ENCODE data around the gene MYL6B.

The MYL6B gene

DNA sequence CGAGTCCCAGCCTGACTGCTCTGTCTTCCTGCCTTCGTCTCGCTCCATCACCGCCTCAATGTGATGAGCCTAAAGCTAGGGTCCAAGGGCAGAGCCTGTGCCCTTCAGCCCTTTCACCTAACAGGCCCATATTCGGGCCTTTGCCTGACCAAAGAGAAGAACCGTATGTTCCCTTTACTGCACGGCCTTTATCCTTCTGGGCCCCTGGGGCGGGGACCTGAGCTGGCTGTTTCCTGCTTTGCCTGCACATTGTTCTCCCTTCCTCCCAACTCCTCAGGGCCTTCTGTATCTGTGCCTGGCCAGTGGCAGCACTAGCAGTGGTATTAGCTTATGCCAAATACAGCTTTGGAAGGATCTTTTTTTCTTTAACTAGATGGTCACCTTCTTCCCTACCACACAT is 8.5 kb upstream of the MYL6B start:
- H3K27ac ChIP-seq (ENCODE audit: low read depth, low read length): no peak overlapping the region
- H3K4me1 ChIP-seq (ENCODE audit: control insufficient read depth, low read length): no peaks in the 10 kb centered on the region
- no peak overlapping the region for H3K4me2 ChIP-seq (ENCODE audit: low read length)
- H3K9me3 ChIP-seq (ENCODE audit: control insufficient read depth, insufficient read depth, low read length): no peaks in the 10 kb centered on the region
- TF ChIP-seq EZH2phosphoT487 (IDR thresholded peaks at IDR 0.05; ENCODE audit: borderline replicate concordance, low read length): no peak
- TF ChIP-seq, protein P1, sequence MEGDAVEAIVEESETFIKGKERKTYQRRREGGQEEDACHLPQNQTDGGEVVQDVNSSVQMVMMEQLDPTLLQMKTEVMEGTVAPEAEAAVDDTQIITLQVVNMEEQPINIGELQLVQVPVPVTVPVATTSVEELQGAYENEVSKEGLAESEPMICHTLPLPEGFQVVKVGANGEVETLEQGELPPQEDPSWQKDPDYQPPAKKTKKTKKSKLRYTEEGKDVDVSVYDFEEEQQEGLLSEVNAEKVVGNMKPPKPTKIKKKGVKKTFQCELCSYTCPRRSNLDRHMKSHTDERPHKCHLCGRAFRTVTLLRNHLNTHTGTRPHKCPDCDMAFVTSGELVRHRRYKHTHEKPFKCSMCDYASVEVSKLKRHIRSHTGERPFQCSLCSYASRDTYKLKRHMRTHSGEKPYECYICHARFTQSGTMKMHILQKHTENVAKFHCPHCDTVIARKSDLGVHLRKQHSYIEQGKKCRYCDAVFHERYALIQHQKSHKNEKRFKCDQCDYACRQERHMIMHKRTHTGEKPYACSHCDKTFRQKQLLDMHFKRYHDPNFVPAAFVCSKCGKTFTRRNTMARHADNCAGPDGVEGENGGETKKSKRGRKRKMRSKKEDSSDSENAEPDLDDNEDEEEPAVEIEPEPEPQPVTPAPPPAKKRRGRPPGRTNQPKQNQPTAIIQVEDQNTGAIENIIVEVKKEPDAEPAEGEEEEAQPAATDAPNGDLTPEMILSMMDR (IDR thresholded peaks at IDR 0.05; ENCODE audit: low read depth, low read length, poor library complexity, severe bottlenecking): no peak
- no peak overlapping the region for H3K4me3 ChIP-seq (ENCODE audit: low read length)
- no peaks in the 10 kb centered on the region for H3K79me2 ChIP-seq (ENCODE audit: control insufficient read depth, low read length)
- no peaks in the 10 kb centered on the region for H4K20me1 ChIP-seq (ENCODE audit: control insufficient read depth, insufficient read depth, low read depth, low read length)
- no peaks in the 10 kb centered on the region for H3K27me3 ChIP-seq (ENCODE audit: control insufficient read depth, low read length)
- H3K9me2 ChIP-seq (replicated peaks; ENCODE audit: control insufficient read depth, low read length): no peaks in the 10 kb centered on the region
- H3K36me3 ChIP-seq (ENCODE audit: control insufficient read depth, low read length): peaks cover 47% of the 10 kb centered on the region
- H3F3A ChIP-seq (ENCODE audit: control insufficient read depth, insufficient read depth): peaks cover 15% of the 10 kb centered on the region

DNA sequence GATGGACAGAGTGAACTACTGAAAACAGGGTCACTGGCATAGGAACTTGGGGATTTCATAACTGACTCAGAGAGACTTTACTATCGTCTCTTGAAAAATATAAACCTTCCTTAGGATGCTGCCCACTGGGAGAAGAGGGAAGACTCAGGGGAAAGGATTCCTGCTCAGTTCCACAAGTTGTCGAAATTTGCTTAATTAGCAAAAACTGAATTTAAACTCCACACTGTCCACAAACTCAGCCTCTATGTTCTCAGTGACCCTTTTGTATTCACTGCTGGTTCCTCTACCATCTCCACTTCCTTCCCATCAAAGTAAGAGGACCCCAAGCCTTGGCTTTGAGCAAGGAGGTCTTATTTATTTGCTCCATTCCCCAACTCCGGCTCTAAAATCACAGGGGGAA is 7.2 kb upstream of the MYL6B start:
- TF ChIP-seq EZH2phosphoT487 (IDR thresholded peaks at IDR 0.05; ENCODE audit: borderline replicate concordance, low read length): no peak
- H3K36me3 ChIP-seq (ENCODE audit: control insufficient read depth, low read length): peaks cover 50% of the 10 kb centered on the region
- no peaks in the 10 kb centered on the region for H3K4me1 ChIP-seq (ENCODE audit: control insufficient read depth, low read length)
- H3K4me2 ChIP-seq (ENCODE audit: low read length): no peak overlapping the region
- no peaks in the 10 kb centered on the region for H3K79me2 ChIP-seq (ENCODE audit: control insufficient read depth, low read length)
- peaks cover 15% of the 10 kb centered on the region for H3F3A ChIP-seq (ENCODE audit: control insufficient read depth, insufficient read depth)
- H3K27ac ChIP-seq (ENCODE audit: low read depth, low read length): no peak overlapping the region
- H4K20me1 ChIP-seq (ENCODE audit: control insufficient read depth, insufficient read depth, low read depth, low read length): no peaks in the 10 kb centered on the region
- no peak overlapping the region for H3K4me3 ChIP-seq (ENCODE audit: low read length)
- H3K9me2 ChIP-seq (replicated peaks; ENCODE audit: control insufficient read depth, low read length): no peaks in the 10 kb centered on the region
- no peaks in the 10 kb centered on the region for H3K9me3 ChIP-seq (ENCODE audit: control insufficient read depth, insufficient read depth, low read length)
- H3K27me3 ChIP-seq (ENCODE audit: control insufficient read depth, low read length): no peaks in the 10 kb centered on the region

GRCh38 chr12:56146492-56147460 is 5.6 kb upstream of the MYL6B start:
- H3K27ac ChIP-seq (ENCODE audit: low read depth, low read length): no peak overlapping the region

More at GRCh38 chr12:56146492-56147460, 5.6 kb upstream of the MYL6B start:
- no peaks in the 10 kb centered on the region for H3K9me3 ChIP-seq (ENCODE audit: control insufficient read depth, insufficient read depth, low read length)
- no peak overlapping the region for H3K4me2 ChIP-seq (ENCODE audit: low read length)
- TF ChIP-seq, protein P1 (IDR thresholded peaks at IDR 0.05; ENCODE audit: low read depth, low read length, poor library complexity, severe bottlenecking): no peak
- TF ChIP-seq EZH2phosphoT487 (IDR thresholded peaks at IDR 0.05; ENCODE audit: borderline replicate concordance, low read length): no peak
- no peaks in the 10 kb centered on the region for H4K20me1 ChIP-seq (ENCODE audit: control insufficient read depth, insufficient read depth, low read depth, low read length)
- H3K4me1 ChIP-seq (ENCODE audit: control insufficient read depth, low read length): peaks cover 13% of the 10 kb centered on the region
- peaks cover 42% of the 10 kb centered on the region for H3K36me3 ChIP-seq (ENCODE audit: control insufficient read depth, low read length)
- peaks cover 19% of the 10 kb centered on the region for H3F3A ChIP-seq (ENCODE audit: control insufficient read depth, insufficient read depth)
- H3K27me3 ChIP-seq (ENCODE audit: control insufficient read depth, low read length): no peaks in the 10 kb centered on the region
- H3K79me2 ChIP-seq (ENCODE audit: control insufficient read depth, low read length): peaks cover 6% of the 10 kb centered on the region
- no peak overlapping the region for H3K4me3 ChIP-seq (ENCODE audit: low read length)
- no peaks in the 10 kb centered on the region for H3K9me2 ChIP-seq (replicated peaks; ENCODE audit: control insufficient read depth, low read length)

All from DOHH2 (cell line).